ENCODE results near the gene ACTR3.

The ACTR3 gene

DNA sequence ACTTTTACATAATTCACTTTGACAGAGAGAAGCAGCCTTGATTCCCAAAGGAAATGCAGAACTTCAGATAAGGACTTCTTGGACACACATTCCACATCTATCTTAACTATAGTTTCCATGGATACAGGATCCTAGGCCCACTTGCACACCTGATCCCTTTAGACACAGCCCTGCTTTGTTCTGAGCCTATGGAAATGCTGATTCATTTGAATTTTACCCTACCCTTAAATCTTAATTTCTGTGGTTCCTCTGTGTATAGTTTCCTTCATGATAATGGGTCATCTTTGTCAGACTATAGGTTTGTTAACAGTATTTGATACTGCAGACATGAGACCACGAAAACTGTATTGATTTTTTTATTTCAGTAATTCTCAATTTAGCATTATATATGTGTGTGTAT, 77.4 kb downstream of the ACTR3 start:
- no peak for DNase-seq

DNA sequence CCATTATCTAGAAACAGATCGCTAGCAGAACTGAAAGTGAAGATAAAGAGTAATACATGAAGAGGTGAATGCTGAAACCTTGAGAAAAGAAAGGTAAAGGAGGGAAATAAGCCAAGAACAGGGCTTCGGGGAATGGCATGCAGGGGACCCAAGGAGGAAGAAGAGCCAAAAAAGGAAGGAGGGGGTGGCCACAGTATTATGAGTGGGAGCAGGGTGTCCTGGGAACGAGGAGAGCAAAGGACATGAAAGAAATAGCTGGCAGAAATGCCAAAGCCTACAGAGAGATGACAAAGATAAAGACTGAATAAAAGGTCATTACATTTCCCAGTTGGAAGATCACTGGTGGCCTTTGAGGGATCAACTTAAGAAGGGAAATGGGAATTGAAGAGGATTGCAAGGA, 82.9 kb downstream of the ACTR3 start:
- no peak for DNase-seq

DNA sequence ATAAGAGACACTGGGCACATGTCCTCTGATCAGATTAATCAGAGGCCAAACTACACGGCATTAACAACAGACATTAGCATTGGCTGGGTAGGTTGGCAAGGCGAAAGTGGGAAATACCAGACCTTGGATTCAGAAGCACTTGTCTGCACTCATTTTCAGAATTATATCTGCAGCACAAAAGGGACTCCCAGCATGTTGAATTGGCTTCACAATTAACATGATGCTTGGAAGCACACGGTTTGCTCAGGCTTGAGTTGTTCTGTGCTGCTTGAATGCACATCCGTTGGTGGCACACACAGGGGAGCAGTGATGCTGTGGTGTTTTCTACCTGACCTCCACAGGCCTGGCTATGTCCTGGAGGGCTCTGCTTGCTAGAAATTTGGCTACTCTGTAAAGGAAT, 83.9 kb downstream of the ACTR3 start:
- DNase-seq, result no peak

DNA sequence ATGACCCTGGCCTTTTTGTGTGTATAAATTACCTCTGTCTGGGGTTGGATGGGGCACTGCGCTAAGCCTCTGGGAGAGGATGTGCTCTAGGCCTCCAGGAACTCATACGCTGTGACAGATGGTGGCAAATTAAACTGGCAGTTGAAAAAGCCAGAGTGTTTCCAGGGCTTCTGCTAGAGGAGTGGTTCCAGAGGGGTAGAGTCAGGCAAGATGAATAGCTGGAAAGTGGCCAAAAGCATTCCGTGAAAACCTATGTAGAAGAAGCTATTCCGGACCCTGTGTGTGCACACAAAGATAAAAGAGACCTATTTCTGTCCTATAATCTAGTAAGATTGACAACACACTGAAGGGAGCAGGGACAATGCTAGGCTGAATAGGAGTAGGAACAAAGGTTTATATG, 84.8 kb downstream of the ACTR3 start:
- peak; percentile 98 for DNase-seq

DNA sequence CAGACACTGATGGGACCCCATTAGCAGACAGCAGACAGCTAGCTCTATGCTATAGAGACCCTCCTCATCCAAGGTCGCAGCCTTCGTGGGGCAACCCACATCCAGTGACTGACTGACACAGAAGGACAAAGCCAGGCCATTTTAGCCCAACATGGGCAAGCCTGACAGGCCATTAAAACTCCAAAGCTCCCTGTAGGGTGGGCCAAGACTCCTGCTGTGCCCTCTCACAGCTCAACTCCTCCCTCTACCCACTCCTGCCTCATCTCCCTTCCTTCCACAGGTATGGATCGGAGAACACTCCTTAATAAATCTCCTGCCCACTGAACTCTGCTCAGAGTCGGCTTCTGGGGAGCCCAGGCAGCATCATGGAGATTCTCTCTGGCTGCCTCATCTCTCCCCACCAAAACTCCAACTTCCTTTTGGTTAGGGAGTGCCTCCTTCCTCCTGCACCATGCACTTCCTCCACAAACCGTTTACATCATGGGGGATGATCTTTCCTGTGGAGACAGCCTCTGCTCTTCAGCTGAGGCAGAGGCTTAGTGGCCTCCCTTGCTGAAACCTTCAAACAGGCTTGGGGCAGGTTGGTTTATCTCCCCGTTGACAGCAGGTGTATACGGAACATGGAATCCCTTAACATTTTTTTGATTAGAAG, 86.5 kb downstream of the ACTR3 start:
- DNase-seq, result no peak

DNA sequence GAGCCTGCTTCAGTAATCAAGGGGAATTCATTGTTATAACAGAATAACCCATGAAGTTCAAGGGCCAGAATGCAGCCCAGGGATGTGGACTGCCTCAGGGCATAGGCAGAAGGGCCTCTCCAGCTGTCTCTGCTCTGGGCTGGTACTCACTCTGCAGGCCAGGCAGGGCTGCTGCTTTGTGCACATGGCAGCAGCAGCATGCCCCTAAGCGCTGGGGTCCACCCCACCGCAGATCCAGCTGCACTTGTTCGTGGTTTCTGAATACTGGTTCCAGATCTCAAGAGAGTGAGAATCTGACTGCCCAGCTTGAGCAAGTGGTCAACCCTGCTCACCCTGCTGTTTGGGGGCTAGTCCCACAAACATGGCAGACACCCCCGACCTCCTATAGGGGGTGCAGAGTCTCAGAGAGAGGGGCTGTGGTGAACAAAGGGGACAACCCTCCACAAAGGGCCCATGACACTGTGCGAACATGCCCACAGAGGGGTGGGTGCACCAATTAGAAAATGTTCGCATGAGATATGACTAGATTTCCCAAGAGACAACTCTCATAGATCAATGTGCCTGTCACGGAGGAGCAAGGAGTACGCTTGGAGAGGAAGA, 87.3 kb downstream of the ACTR3 start:
- DNase-seq, result no peak

DNA sequence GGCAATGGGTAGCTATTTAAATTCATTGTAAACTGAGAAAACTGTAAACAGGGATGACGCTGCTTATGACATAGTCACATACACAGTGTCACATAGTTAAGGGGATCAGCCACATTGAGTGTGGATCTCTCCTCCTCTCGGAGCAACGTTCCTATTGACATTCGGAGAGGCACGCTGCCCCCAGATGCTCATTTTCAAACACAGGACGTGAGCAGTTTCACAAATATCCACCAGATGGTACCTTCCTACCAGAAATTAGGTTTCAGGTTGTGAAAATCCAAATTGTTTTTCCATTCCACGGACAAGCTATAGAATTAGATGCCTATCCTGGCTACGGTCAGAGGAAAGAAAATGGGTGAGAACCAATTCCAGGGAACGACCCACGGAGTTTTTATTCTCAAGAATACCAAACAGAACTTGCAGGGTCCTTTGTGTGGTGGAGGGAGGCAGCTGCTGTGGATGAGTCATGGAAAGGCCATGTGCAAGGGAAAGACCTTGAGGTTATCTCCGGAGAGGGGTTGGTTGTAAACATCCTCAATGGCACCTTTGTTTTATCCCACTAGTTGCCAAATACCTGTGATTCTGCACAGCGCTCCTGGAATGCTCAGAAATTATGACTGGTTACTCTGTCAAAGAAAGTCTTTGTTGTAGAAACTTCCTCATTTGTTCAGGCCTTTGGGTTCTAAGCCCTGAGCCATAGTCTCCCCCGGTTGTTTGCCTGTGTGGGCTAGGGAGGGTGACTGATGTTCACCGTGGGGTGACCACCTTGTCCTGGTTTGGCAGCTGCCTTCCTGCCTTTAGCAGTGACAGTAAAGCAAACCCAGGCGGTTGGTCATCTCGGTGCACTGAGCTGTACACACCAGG, 88.0 kb downstream of the ACTR3 start:
- peak; percentile 94 for DNase-seq

DNA sequence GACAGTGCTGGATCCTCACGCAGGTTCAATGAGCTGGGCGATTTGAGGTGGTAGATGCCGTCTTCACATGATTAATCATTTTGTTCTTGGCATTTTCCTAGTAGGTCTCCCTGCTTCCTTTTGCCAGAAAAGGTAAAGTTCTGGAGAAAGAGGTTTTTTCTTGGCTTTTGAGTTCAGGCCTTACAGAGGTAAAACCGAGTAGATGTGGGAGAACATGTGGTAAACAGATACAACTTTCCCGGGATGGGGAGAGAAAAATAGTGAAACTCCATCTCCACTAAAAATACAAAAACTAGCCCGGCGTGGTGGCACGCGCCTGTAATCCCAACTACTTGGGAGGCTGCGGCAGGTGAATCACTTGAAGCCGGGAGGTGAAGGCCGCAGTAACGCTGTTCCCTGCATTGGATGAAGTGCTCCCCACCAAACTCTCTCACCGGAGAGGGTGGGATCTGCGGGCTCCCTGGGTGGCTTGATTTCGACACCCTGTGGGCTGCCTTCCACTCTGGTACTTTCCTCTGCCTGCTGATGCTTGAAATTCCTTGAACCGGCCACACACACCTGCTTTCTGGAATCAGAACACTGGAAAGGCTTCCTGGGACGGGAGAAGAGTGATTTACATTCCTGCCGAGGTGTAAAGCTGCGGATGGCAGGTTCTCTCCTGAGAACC, 88.8 kb downstream of the ACTR3 start:
- DNase-seq, result no peak

DNA sequence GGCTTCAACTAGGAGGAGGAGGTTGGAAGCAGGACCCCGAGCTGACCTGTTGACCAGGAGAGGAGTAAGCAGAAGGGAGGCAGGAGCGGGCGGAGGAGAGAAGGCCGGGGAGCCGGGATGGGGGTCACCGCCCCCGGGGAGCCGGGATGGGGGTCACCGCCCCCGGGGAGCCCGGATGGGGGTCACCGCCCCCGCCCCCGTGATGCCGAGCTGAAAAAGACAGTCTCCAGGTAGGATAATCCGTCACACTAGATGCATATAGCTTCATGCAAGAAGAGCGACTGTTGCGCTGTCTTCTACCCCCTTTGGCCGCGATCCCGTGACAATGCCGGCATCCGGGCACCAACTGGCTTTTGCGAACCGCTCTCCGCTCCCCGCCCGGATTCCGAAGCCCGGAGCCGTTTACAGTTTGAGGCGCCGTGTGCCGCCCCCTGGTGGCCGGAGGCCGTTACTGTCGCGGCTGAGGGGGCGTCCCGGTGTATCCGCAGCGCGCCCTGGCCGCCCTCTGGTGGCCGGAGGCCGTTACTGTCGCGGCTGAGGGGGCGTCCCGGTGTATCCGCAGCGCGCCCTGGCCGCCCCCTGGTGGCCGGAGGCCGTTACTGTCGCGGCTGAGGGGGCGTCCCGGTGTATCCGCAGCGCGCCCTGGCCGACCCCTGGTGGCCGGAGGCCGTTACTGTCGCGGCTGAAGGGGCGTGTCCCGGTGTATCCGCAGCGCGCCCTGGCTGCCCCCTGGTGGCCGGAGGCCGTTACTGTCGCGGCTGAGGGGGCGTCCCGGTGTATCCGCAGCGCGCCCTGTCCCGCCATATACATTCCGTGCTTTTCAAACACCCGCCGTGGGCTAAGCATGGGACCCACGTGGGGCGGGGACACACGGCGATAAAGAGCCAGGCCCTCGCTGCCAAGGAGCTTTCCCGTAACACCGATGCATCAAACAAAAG, 89.6 kb downstream of the ACTR3 start:
- DNase-seq, result no peak

DNA sequence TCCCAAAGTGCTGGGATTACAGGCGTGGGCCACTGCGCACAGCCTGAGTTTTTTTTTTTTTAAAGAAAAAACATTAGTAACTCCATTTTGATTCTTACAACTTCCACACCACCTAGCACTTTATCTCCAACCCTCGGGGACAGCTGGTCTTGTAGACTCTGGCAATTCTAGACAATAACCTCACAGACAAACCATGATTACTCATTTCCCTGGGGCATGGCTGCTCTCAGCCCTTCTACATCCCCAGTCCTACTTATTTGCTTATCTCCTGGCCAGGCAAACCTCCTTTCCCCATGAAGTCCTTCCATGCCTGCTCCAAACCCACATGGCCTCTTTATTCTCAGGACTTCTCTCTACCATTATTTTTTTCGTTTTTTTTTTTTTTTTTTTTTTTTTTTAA, 91.1 kb downstream of the ACTR3 start:
- no peak for DNase-seq

DNA sequence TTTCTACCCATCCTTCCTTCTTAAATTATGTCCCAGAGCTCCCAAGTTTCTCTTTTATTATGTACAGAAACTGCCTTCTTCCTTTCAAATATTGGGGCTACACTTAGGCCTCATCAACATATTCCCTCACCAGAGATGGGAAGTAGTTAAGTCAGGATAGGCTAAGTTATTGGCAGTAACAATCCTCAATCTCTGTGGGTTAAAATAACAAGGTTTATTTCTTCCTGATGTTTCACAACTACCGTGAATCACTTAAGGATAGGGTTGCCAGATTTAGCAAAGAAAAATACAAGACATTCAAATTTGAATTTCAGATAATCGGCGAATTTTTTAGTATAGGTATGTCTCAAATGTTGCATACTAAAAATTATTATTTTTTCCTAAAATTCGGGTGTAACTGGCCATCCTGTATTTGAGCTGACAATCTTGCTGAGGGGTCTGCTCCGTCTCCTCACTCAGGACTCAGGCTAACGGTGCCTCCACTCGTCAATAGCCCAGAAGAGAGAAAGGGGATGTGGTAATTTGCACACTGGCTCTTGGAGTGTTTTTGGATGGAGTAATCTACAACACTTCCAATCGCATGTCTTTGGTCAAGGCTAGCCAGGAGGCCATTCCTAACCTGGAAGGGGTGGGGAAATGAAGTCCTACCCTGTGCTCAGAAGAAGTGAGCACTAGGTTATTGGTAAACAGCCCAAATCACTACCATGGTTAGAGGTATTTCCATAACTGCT, 91.7 kb downstream of the ACTR3 start:
- DNase-seq, result no peak

DNA sequence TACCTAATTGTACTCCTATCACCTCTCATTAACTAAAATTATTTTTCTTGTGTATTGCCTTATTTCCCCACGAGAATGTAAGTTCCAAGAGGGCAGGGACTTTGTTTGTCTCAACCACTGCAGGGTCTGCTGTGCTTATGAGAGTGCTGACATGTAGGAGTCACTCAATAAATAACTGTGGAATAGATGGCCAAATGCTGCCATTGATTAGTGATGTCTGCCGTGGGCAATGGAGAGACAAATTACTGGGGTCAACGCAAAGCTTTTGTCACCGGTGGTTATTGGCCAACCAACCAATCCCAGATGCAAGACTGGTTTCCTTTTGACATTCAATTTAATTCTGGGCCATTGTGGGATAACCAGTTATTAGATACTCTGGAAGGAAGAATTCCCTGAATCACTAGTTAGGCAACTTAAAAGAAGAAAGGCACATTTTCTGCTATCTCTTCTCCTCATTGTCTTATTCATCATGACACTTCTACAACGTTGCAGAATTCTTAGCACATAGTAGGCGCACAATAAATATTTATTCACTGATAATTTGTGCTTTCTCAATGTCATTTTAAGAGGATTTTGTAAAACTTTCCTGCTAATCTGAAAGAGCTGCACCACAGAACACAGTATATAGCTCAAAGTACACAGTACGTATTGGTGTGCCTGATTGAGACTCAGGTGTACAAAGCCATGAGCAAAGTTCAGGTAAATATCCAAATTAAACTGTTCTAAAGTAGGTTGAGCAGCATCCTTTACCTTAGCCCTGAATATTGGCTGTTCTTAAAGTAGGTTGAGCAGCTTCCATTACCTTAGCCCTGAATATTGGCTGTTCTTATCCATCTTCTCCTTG, 95.9 kb downstream of the ACTR3 start:
- DNase-seq, result no peak

DNA sequence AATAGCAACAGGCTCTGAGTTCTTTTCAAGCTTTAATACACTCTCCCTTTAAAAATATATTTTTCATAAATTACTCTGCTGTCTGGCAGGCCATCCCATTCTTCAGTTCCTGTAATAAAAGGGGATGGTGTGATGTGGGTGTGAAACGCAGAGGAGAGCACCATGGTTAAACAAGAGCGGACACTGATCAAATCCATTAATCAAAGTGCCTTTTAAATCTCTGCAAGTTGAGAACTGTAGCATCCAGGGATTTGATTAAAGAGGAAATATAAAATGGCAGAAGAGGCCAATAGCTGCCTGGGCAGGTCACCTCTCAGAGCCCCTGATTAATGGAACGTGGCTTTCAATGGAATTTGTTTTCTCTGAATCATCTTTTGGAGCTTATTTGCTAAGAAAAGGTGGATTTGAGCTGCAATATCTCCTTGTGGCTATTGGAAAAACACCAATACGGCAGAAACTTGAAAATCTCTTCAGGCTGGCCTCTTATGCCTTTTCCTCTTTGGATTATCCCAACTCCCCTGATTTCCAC, 96.9 kb downstream of the ACTR3 start:
- DNase-seq, result no peak

DNA sequence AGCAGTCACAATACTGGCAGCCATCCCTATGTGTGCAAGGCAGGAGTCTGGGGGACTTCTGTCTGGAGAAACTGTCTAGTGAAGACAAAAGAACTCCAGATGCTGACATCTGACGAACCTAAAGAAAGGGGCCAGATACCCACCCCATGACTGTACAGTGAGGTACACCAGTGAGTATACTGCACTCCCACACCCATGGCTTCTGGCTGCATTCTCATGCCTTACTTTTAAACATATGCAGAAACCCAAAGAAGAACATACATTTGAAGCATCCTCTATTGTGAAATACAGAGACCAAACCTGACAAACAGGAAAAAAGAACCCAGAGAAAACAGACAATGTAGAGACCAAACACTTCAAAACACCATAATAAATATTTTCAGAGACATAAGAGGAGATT, 102.2 kb downstream of the ACTR3 start:
- no peak for DNase-seq

DNA sequence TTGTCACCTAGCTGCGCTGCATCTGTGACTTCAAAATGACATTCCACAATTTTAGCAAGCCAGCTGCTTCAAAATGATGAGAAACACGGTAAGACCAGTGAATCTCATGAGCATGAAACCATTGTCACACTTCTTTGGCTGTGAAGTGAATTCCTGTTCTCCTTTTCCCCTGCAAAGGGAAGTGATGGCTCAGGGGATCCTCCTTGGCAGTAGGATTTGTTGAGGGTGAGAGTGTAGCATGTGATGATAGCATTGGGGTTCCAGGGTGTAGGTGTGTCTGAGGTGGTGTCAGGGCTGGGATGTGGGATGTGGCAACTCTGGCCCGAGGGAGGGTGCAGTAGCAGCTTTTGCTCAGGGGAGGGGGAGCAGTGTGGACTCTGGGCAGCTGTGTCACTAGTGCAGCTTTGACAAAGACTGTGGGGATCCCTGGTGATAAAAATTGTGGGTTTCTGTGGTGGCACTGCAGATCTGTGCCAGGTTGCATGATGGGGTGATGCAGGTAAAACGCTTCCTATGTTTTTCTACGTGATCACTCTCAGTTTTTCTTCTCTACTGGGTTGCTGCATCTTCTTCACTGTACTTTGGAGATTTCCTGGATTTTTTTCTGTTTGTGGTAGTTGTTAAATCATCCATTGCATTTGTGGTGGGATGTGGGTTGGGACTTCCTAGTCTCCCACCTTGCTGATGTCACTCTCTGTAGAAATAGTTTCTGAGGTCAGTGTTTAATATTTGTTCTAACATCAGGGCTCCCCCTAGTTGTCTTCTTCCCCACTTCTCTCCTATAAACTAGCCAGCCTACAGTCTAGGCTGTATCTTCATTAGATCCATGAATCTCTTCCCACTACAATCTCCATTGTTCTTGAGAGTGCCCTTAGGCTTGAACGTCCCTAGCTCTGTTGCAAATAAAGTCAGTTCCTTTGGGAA, 107.0 kb downstream of the ACTR3 start:
- no peak for DNase-seq

DNA sequence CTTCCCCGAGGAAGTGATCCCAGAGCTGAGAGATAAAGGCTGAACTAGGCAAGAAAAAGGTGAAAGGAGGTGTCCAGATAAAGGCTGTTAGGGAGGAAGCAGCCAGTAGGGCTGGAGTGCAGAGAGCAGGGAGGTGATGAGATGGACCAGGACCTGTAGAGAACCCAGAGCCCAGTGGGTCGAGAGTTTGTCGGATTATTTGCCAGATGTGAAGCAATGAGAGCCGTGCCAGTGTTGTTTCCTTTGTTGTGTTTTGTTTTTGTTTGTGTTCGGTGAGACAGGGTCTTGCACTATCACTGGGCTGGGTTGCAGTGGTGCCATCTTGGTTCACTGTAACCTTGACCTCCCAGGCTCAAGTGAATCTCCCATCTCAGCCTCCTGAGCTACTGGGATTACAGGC, 111.3 kb downstream of the ACTR3 start:
- no peak for DNase-seq

DNA sequence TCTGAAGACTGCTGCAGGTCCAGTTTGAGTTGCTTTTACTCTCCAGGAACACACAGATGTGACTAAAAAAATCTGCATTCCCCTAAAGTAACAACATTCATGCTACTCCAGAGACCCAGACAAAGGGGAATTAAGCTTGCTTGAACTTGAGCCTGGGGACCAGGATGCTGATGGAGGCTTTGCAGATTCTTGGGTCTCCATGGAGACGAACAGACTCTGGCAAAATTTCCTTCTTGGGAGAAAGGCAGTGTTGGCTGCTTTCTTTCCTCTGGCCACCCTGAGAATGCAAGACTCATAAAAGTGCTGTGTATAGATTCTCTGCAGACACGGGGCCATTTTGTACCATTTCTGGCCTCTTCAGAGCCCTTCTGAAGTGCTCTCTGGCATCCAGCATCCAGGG, 112.0 kb downstream of the ACTR3 start:
- no peak for DNase-seq

DNA sequence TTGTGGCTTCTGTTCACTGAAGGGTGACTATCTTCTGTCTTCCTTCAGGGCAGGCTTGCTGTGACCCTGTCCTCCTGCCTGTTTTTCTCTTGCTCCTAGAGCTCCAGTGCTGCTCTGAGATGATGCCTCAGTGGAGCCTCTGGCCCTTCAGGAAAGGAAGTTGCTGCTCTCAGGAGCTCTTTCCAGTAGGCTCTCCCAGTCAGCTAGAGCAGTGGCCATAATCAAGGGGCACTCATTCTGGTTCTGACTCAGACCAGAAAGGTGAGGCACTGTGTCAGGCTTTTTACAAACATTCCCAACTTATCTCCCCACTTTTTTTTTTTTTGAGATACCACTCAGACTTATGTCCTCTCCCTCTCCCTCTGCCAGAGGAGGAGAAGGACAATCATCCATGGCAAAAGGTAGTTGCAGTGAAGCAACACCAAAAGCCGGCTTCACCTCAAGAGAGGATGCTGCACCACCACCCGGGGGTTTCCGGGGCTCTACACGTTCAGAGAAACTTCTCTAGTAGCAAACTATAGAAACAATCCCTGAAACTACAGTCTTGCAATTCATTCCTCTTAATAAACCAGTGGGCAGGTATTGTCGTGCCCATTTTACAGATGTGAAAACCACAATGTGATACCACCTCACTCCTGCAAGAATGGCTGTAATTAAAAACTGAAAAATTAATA, 115.4 kb downstream of the ACTR3 start:
- no peak for DNase-seq

DNA sequence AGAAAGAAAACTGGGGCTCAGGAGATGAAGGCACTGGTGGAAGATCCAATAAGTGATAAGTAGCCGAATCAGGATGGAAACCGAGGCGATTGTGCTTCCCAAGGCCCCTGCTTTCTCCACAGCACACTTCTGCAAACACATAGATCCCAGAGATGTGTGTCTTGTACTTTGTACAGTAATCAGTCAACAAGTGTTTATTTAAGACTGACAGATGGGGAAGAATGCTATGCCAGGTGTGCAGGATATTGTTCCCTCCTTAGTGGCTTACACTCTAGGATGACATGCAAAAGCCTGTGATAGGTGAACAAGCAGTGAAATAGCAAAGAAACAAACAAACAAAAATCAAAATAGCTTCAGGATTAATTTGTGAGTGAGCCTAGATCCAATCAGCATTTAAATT, 116.6 kb downstream of the ACTR3 start:
- DNase-seq, result no peak
